Astrocyte of the cerebellum (primary cell): ENCODE measurements around the gene ITGB4.

Experiments used
- DNase-seq: peaks from one replicate; pipeline ENCODE4 v3.0.0-alpha.2; 2011; ENCODE audit warnings: low read depth
- H3K4me3 ChIP-seq: 2 replicates; pipeline ENCODE4 v1.5.1; 2011; ENCODE audit warnings: mild to moderate bottlenecking, low read depth, low read length, moderate library complexity
- in situ Hi-C: cut with HindIII; loops from 2 replicates; pipeline ENCODE4 v1.10.0; 2017; ENCODE audit warnings: low sequenced_read_pairs
- TF ChIP-seq, protein P1 (sequence below): IDR thresholded peaks from 2 replicates; pipeline ENCODE4 v1.5.1; 2012; ENCODE audit warnings: low read length, low read depth, moderate library complexity, mild to moderate bottlenecking; ENCODE audit errors: missing control alignments

Gene ITGB4

GRCh38 chr17:75783803-75784472 lies 62.7 kb downstream of the ITGB4 start:
- peak overlapping the region; percentile 62 for H3K4me3 ChIP-seq
- no peak for DNase-seq
- TF ChIP-seq, protein P1, sequence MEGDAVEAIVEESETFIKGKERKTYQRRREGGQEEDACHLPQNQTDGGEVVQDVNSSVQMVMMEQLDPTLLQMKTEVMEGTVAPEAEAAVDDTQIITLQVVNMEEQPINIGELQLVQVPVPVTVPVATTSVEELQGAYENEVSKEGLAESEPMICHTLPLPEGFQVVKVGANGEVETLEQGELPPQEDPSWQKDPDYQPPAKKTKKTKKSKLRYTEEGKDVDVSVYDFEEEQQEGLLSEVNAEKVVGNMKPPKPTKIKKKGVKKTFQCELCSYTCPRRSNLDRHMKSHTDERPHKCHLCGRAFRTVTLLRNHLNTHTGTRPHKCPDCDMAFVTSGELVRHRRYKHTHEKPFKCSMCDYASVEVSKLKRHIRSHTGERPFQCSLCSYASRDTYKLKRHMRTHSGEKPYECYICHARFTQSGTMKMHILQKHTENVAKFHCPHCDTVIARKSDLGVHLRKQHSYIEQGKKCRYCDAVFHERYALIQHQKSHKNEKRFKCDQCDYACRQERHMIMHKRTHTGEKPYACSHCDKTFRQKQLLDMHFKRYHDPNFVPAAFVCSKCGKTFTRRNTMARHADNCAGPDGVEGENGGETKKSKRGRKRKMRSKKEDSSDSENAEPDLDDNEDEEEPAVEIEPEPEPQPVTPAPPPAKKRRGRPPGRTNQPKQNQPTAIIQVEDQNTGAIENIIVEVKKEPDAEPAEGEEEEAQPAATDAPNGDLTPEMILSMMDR = no peak
- in situ Hi-C loops = loop anchor here (10.0 kb wide), 1 partner anchor 61 kb away; the partner anchor contains the start of gene UNC13D

DNA sequence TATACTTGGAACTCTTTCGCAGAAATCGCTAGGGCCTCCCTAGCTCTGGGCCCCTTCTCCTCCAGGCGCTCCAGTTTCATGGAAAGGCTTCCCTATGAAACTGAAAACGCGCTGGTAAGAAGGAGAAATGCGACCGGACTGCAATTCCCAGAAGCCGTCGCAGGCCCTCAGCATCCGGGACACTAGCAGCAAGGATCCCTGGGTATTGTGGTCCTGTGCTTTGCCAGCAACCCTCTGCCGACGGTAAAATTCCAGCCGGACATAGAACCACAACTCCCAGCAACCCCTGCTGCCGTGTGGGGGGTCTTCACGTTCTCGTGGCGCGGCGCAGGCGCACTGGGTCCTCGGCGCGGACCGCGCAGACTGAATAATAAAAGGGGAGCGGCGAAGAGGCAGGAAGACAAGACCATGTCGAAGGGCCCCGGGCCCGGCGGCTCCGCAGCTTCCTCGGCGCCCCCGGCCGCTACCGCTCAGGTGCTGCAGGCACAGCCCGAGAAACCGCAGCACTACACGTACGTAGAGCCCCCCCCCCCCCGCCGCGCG lies 63.3 kb downstream of the ITGB4 start, which contains the start of gene UNK:
Gene UNK (plus strand): TSS at position 334 of the 543 bp plus-strand sequence. CDS start 75 bp downstream, at position 409.
- TF ChIP-seq, protein P1 = no peak
- in situ Hi-C loops = loop anchor here (10.0 kb wide), 1 partner anchor 60 kb away; the partner anchor contains the start of gene UNC13D
- H3K4me3 ChIP-seq = peak within 1 kb of the TSS; percentile 62
- peak; percentile 99 for DNase-seq

DNA sequence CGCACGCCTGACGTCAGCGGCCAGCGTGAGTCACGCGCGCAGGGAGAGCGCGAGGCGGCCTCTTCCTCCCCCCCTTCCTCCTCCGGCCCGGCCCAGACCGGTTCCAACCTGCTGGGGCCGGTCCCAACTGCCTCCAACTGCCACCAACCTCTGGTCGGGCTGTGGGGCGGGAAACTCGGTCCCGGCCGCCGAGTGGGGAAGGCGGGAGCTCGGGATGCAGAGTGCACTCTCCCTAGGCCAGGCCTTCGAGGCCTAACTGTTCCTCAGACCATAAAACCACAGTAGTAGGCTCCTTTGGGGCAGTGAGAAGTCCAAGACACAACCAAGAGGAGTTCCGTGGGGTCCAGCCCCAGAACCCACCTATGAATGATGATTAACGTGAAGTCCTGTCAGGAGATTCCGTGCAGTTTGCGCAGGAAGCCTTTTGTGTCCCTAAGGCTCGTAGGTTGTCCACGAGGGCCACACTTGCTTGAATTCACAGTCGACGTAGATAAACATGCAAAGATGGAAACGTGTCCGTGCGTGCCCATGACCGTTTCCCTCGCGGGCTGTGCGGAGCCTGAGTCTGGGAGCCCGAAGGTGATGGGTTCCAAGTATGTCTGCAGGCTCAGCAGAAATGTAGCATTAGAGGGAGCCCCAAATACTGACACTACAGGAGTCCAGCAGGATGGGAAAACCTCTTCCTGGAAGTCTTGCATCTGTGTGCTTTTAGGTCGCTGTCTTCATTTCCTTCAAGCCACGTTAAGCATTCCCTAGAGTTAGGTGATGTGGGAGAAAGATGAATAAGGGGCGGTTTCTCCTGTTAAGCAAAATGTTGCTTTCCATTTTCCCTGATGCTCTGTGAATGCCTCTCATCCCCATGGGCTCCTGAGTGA lies 64.0 kb downstream of the ITGB4 start:
- DNase-seq = peak; percentile 60
- in situ Hi-C loops = loop anchor here (10.0 kb wide), 1 partner anchor 60 kb away; the partner anchor contains the start of gene UNC13D
- H3K4me3 ChIP-seq = peak overlapping the region; percentile 62
- TF ChIP-seq, protein P1 = no peak

- DNase-seq = no peak
- in situ Hi-C loops = no loop called here
- H3K4me3 ChIP-seq = no peak overlapping the region
- TF ChIP-seq, protein P1 = no peak
Measured at GRCh38 chr17:75791254-75791653, 70.0 kb downstream of the ITGB4 start.

GRCh38 chr17:75793460-75793859 lies 72.2 kb downstream of the ITGB4 start:
- no peak for DNase-seq
- H3K4me3 ChIP-seq = no peak overlapping the region
- TF ChIP-seq, protein P1 = no peak
- in situ Hi-C loops = no loop called here
